OCI-LY3 (cell line): ENCODE results near the gene GFAP.
A peak's percentile ranks its signal among the peaks of the same experiment; 100 is the strongest.
"Not testable (repeated sequence)": the region's sequence is repeated elsewhere in the genome, so short reads cannot be mapped to it uniquely, and the experiment has no call there.

Experiments used
- H2AFZ ChIP-seq: fragments of 200-600, 300-600 bp; shearing (Covaris generic); 2 replicates; pipeline ENCODE4 v1.6.0; 2014; ENCODE audit warnings: antibody characterized with exemption, low read depth, low read length
- H3K27ac ChIP-seq: fragments of 200-600, 300-600 bp; sonication (generic); 2 replicates; pipeline ENCODE4 v1.5.1; 2014; ENCODE audit warnings: mild to moderate bottlenecking, low read length, moderate library complexity, mixed read lengths
- H3K27me3 ChIP-seq: fragments of 200-600, 300-600 bp; sonication (generic); 2 replicates; pipeline ENCODE4 v1.6.1; 2014; ENCODE audit warnings: low read depth, low read length, mixed read lengths
- H3K36me3 ChIP-seq: fragments of 200-600, 300-600 bp; sonication (generic); replicated peaks from 2 replicates; pipeline ENCODE3; 2014; ENCODE audit warnings: low read depth, low read length, mixed read lengths
- H3K4me1 ChIP-seq: fragments of 300-600, 200-600 bp; sonication (generic); 2 replicates; pipeline ENCODE4 v1.6.1; 2014; ENCODE audit warnings: low read length, mixed read lengths
- H3K4me2 ChIP-seq: fragments of 200-600, 300-600 bp; sonication (generic); 2 replicates; pipeline ENCODE4 v1.6.1; 2014; ENCODE audit warnings: low read length, mixed read lengths
- H3K4me3 ChIP-seq: fragments of 300-600, 200-600 bp; sonication (generic); 2 replicates; pipeline ENCODE4 v1.5.1; 2014; ENCODE audit warnings: antibody characterized with exemption, mild to moderate bottlenecking, low read length, moderate library complexity
- H3K79me2 ChIP-seq: fragments of 300-600, 200-600 bp; shearing (Covaris generic); 2 replicates; pipeline ENCODE4 v1.6.1; 2014; ENCODE audit warnings: mild to moderate bottlenecking, low read length, mixed read lengths
- H3K9ac ChIP-seq: fragments of 300-600, 200-600 bp; shearing (Covaris generic); 2 replicates; pipeline ENCODE4 v1.6.0; 2014; ENCODE audit warnings: mild to moderate bottlenecking, low read length, moderate library complexity
- H3K9me3 ChIP-seq: fragments of 200-600, 300-600 bp; shearing (Covaris generic); 2 replicates; pipeline ENCODE4 v1.6.1; 2014; ENCODE audit warnings: low read length, mixed read lengths; ENCODE audit not compliant: insufficient read depth
- H4K20me1 ChIP-seq: fragments of 200-600, 300-600 bp; sonication (generic); 2 replicates; pipeline ENCODE4 v1.6.1; 2016; ENCODE audit warnings: low read length, mixed read lengths; ENCODE audit not compliant: insufficient read depth
- EZH2phosphoT487 ChIP-seq: fragments of 200-600 bp; shearing (Covaris generic); IDR thresholded peaks from 2 replicates; pipeline ENCODE4 v1.6.1; 2018; ENCODE audit warnings: antibody characterized with exemption, mixed run types, low read depth
- TF ChIP-seq, protein P1 (sequence below): fragments of 200-600, 300-600 bp; sonication (generic); IDR thresholded peaks from 2 replicates; pipeline ENCODE4 v1.5.1; 2014; ENCODE audit warnings: antibody characterized with exemption, low read length, low read depth

The GFAP gene

DNA sequence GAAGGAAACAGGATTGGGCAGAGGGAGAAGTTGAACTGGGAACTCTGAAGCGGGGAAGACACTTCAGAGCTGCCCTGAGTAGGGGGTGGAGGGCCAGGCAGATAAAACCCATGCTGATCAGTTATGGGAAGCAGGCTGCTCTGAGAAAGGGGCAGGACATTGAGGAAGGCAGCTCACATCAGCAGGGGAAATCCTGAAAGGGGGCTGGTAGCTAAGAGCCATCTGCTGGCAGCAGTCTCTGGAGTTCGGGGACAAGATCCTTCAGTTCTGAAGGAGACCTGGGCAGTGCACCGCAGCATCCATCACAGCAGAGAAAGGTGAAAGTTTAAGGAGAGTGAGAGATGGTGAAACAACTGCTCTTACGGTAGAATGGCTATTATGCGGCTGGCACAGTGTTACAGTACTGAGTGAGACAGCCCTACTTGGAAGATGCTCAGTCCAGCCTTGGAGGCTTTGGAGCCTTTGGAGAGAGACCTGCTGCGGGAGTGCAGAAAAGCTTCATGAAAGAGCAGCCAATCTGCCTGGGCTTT lies 37.7 kb upstream of the GFAP start:
- H3K36me3 ChIP-seq, result no peaks in the 10 kb centered on the region
- no peak overlapping the region for H3K4me2 ChIP-seq
- peaks cover 9% of the 10 kb centered on the region; the same call in 1 of the 2 replicates for H3K27me3 ChIP-seq
- peaks cover 15% of the 10 kb centered on the region for H3K4me1 ChIP-seq
- no peak overlapping the region for H3K9ac ChIP-seq
- H3K27ac ChIP-seq, result no peak overlapping the region
- no peaks in the 10 kb centered on the region; the same call in 1 of the 2 replicates for H3K79me2 ChIP-seq
- TF ChIP-seq, protein P1, sequence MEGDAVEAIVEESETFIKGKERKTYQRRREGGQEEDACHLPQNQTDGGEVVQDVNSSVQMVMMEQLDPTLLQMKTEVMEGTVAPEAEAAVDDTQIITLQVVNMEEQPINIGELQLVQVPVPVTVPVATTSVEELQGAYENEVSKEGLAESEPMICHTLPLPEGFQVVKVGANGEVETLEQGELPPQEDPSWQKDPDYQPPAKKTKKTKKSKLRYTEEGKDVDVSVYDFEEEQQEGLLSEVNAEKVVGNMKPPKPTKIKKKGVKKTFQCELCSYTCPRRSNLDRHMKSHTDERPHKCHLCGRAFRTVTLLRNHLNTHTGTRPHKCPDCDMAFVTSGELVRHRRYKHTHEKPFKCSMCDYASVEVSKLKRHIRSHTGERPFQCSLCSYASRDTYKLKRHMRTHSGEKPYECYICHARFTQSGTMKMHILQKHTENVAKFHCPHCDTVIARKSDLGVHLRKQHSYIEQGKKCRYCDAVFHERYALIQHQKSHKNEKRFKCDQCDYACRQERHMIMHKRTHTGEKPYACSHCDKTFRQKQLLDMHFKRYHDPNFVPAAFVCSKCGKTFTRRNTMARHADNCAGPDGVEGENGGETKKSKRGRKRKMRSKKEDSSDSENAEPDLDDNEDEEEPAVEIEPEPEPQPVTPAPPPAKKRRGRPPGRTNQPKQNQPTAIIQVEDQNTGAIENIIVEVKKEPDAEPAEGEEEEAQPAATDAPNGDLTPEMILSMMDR, result no peak
- TF ChIP-seq EZH2phosphoT487, result no peak
- H3K4me3 ChIP-seq, result no peak overlapping the region
- H4K20me1 ChIP-seq, result no peaks in the 10 kb centered on the region
- H2AFZ ChIP-seq, result no peak overlapping the region
- H3K9me3 ChIP-seq, result no peaks in the 10 kb centered on the region

- peaks cover 15% of the 10 kb centered on the region for H3K4me1 ChIP-seq
- no peak for TF ChIP-seq EZH2phosphoT487
- TF ChIP-seq, protein P1, result no peak
- H3K79me2 ChIP-seq, result peaks cover 42% of the 10 kb centered on the region
- H3K4me3 ChIP-seq, result peak overlapping the region; percentile 99
- H3K36me3 ChIP-seq, result peaks cover 19% of the 10 kb centered on the region
- peak overlapping the region; percentile 99 for H3K4me2 ChIP-seq
- H4K20me1 ChIP-seq, result no peaks in the 10 kb centered on the region
- H3K9me3 ChIP-seq, result no peaks in the 10 kb centered on the region
- no peak overlapping the region for H3K27ac ChIP-seq
- H3K27me3 ChIP-seq, result no peaks in the 10 kb centered on the region
- H2AFZ ChIP-seq, result no peak overlapping the region
- H3K9ac ChIP-seq, result peak overlapping the region; percentile 90; the same call in 1 of the 2 replicates
Observed at GRCh38 chr17:44948315-44948795, 33.1 kb upstream of the GFAP start.

DNA sequence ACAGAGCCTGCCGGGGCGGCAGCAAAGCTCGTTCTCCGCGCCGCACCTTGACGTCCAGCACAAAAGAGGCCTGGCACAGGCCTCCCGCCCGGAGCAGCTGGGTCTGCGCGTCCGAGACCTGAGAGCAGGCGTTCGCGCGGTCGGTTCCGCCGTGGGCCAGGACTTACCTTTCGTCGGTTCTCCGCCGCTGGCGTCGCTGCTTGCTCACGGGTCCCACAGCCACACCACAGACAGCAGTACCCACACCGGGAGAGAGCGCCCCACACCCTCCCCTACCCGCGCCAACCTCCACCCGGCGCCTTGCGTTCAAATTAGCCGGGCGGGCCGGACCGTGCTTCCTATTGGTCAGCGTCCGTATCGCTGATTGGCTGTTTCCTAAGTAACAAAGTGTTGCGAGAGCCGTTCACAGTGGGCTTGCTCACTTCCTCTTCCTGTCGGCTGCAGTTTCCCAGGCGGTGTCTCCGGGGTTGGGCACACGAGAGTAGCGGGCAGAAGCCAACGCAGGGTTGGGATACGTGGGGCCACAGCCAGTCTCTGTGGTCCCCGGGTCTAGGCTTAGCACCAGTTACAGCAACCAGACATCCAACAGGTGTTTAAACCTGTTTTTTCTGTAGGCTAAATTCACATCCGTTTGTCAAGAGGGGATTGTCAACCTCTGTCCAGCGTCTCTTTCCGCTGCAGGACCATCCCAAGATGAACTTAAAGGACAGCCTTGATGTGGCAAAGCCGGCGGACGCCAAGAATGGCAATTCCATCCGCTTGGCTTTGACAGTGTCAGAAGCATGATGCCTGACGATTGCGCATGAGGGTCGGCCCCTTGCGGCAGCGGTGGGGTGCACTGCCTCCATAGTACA lies 32.4 kb upstream of the GFAP start, which contains the start of gene KIF18B:
Gene KIF18B (minus strand): TSS at position 313 of the 854 bp plus-strand sequence. CDS start 11,429 bp downstream, outside the sequence.
- Histone ChIP-seq H3K36me3 (peaks cover 22% of the 10 kb centered on the region), H3K9me3 (no peaks in the 10 kb centered on the region), H3K4me1 (peaks cover 11% of the 10 kb centered on the region), H3K4me3 (peak within 1 kb of the TSS; percentile 99), H3K79me2 (peaks cover 48% of the 10 kb centered on the region), H3K9ac (peak within 1 kb of the TSS; percentile 98), H4K20me1 (no peaks in the 10 kb centered on the region), H3K4me2 (peak within 1 kb of the TSS; percentile 99), H3K27ac (peak within 1 kb of the TSS; percentile 84), H3K27me3 (no peaks in the 10 kb centered on the region), H2AFZ (peak within 1 kb of the TSS; percentile 86; the same call in 1 of the 2 replicates)
- TF ChIP-seq EZH2phosphoT487, result no peak
- TF ChIP-seq, protein P1, result peak; percentile 13; the same call in 1 of the 2 replicates

DNA sequence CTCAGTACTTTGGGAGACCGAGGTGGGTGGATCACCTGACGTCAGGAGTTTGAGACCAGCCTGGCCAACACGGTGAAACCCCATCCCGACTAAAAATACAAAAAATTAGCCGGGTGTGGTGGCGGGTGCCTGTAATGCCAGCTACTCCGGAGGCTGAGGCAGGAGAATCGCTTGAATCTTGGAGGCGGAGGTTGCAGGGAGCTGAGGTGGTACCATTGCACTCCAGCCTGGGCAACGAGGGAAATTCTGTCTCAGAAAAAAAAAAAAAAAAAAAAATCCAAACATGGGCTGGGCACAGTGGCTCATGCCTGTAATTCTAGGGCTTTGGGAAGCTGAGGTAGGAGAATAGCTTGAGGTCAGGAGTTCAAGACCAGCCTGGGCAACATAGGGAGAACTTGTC lies 30.4 kb upstream of the GFAP start:
- H3K4me2 ChIP-seq, result peak overlapping the region; percentile 88
- H3K4me1 ChIP-seq, result peaks cover 11% of the 10 kb centered on the region
- H3K79me2 ChIP-seq, result peaks cover 69% of the 10 kb centered on the region
- not testable (repeated sequence) for H3K27me3 ChIP-seq, H3K27ac ChIP-seq, H3K4me3 ChIP-seq, H3K9ac ChIP-seq, H2AFZ ChIP-seq, H3K9me3 ChIP-seq, H4K20me1 ChIP-seq
- peaks cover 33% of the 10 kb centered on the region for H3K36me3 ChIP-seq
